Prostate gland (tissue), 2 donors: Measurements from ENCODE around the gene ARHGAP21. TPM values are rescaled to one million over a fixed set of nuclear protein-coding genes. Genes with fewer than 3 reads are reported as not detected.

Experiments used
- DNase-seq: peaks from one replicate; pipeline ENCODE4 v3.0.0-alpha.2; 2019; ENCODE audit warnings: low spot score
- H3K27ac ChIP-seq, 2 donors: fragments of 200-600 bp; sonication (generic); 2 replicates each; pipeline ENCODE4 v1.5.1; 2017 to 2019
- H3K27me3 ChIP-seq: fragments of 200-600 bp; sonication (generic); replicated peaks from 2 replicates; pipeline ENCODE4 v1.5.1; 2019; ENCODE audit not compliant: insufficient read depth
- H3K36me3 ChIP-seq, 2 donors: fragments of 200-600 bp; sonication (generic); 1 replicate in 1 of 2; 2 replicates in 1 of 2; pipeline versions ENCODE4 v1.5.1 to v1.8.1; 2017 to 2019
- H3K4me1 ChIP-seq: fragments of 200-600 bp; sonication (generic); replicated peaks from 2 replicates; pipeline ENCODE4 v1.5.1; 2019
- H3K4me3 ChIP-seq, 2 donors: fragments of 200-600 bp; sonication (generic); 2 replicates each; pipeline ENCODE4 v1.5.1; 2017 to 2019
- H3K9me3 ChIP-seq: fragments of 200-600 bp; sonication (generic); 2 replicates; pipeline ENCODE4 v1.5.1; 2017
- CTCF ChIP-seq, 4 experiments: fragments of 200-600 bp in 2 of 4; fragments of 450-650 bp in 2 of 4; sonication (generic) in 2 of 4; IDR thresholded peaks; 1 replicate in 3 of 4; 2 replicates in 1 of 4; pipeline ENCODE4 v1.5.1; 2016 to 2019; ENCODE audit warnings: antibody characterized with exemption in 4 of 4, mild to moderate bottlenecking in 2 of 4, moderate library complexity in 2 of 4
- POLR2A ChIP-seq: fragments of 450-650 bp; IDR thresholded peaks from one replicate; pipeline ENCODE4 v1.6.1; 2016; ENCODE audit warnings: antibody characterized with exemption, mild to moderate bottlenecking
- POLR2AphosphoS5 ChIP-seq: sonication (generic); formaldehyde crosslinking; IDR thresholded peaks from one replicate; pipeline ENCODE4 v1.6.1; 2017; ENCODE audit warnings: antibody characterized with exemption
- WGBS: methylation state at CpG from one replicate; pipeline ENCODE4 v1.1.5; 2018; 5-methylcytosine and 5-hydroxymethylcytosine counted together
- intact Hi-C: fragments of 100-400 bp; cut with DNase I; formaldehyde crosslinking; loops from one replicate; pipeline ENCODE4 v1.14.2; 2022
- total RNA-seq, 2 donors: library from RNA; depleted of rRNA; stranded (reverse); fragments of >200 nt; gene quantifications; one replicate each; pipeline ENCODE4 v1.1.0, GENCODE V29; 2016

The ARHGAP21 gene
- total RNA-seq, 2 donors from 2014 or later: 42.3 to 44.3 TPM

GRCh38 chr10:24690961-24691512, 32.6 kb downstream of the ARHGAP21 start:
- intact Hi-C loops: no loop called here
- no peaks in the 10 kb centered on the region for H3K27me3 ChIP-seq
- no peak overlapping the region for H3K27ac ChIP-seq
- no peaks in the 10 kb centered on the region for H3K36me3 ChIP-seq
- TF ChIP-seq POLR2AphosphoS5 (no peak), CTCF (IDR thresholded peaks at IDR 0.05) (no peak), POLR2A (no peak)
- 62% methylated on average over 4 of the region's 4 CpGs for WGBS
- H3K9me3 ChIP-seq: no peaks in the 10 kb centered on the region
- DNase-seq: no peak
- no peak overlapping the region for H3K4me3 ChIP-seq
- no peaks in the 10 kb centered on the region for H3K4me1 ChIP-seq

- Histone ChIP-seq H3K9me3 (no peaks in the 10 kb centered on the region), H3K27ac (no peak overlapping the region), H3K4me3 (no peak overlapping the region), H3K36me3 (no peaks in the 10 kb centered on the region), H3K27me3 (no peaks in the 10 kb centered on the region), H3K4me1 (no peaks in the 10 kb centered on the region)
- TF ChIP-seq POLR2A: no peak
- TF ChIP-seq CTCF (IDR thresholded peaks at IDR 0.05): no peak
- no peak for TF ChIP-seq POLR2AphosphoS5
- DNase-seq: no peak
- intact Hi-C loops: no loop called here
- WGBS: 58% methylated on average over 4 of the region's 4 CpGs
Observed at GRCh38 chr10:24685958-24686540, 37.6 kb downstream of the ARHGAP21 start.

GRCh38 chr10:24683554-24683953, 40.1 kb downstream of the ARHGAP21 start:
- no peak for DNase-seq
- Histone ChIP-seq H3K27me3 (no peaks in the 10 kb centered on the region), H3K4me1 (no peaks in the 10 kb centered on the region), H3K27ac (no peak overlapping the region), H3K4me3 (no peak overlapping the region), H3K9me3 (no peaks in the 10 kb centered on the region), H3K36me3 (no peaks in the 10 kb centered on the region)
- TF ChIP-seq CTCF (IDR thresholded peaks at IDR 0.05) (no peak), POLR2AphosphoS5 (no peak), POLR2A (no peak)
- intact Hi-C loops: no loop called here

- no peak overlapping the region for H3K27ac ChIP-seq
Observed at GRCh38 chr10:24681572-24682088, 42.1 kb downstream of the ARHGAP21 start.

More at GRCh38 chr10:24681572-24682088, 42.1 kb downstream of the ARHGAP21 start:
- intact Hi-C loops: no loop called here
- peak; percentile 52 for DNase-seq
- 12% methylated on average over 6 of the region's 6 CpGs for WGBS
- TF ChIP-seq POLR2AphosphoS5 (peak; percentile 50), CTCF (IDR thresholded peaks at IDR 0.05) (no peak), POLR2A (no peak)
- H3K27me3 ChIP-seq: no peaks in the 10 kb centered on the region
- no peaks in the 10 kb centered on the region for H3K4me1 ChIP-seq
- no peak overlapping the region for H3K4me3 ChIP-seq
- H3K36me3 ChIP-seq: no peaks in the 10 kb centered on the region
- no peaks in the 10 kb centered on the region for H3K9me3 ChIP-seq
